NCI-H1694 (cell line): ENCODE measurements around the gene SS18L1.

Experiments
- DNase-seq: peaks from one replicate; lab custom pipeline; 2025; lab: John Stamatoyannopoulos, UW

Gene SS18L1

GRCh38 chr20:62195736-62196135, 52.2 kb downstream of the SS18L1 start:
- DNase-seq, result no peak

- no peak for DNase-seq
These were observed 52.7 kb downstream of the SS18L1 start for GRCh38 chr20:62196286-62196685.

- DNase-seq, result no peak
These were observed 53.7 kb downstream of the SS18L1 start for GRCh38 chr20:62197311-62197710.

- DNase-seq, result no peak
These were observed 54.2 kb downstream of the SS18L1 start for GRCh38 chr20:62197801-62198200.

GRCh38 chr20:62198496-62198895, 54.9 kb downstream of the SS18L1 start:
- DNase-seq, result no peak

- DNase-seq, result no peak
These were observed 55.4 kb downstream of the SS18L1 start for GRCh38 chr20:62198931-62199330.

- no peak for DNase-seq
These were observed 57.1 kb downstream of the SS18L1 start for GRCh38 chr20:62200491-62201172.

GRCh38 chr20:62201173-62202082, 57.9 kb downstream of the SS18L1 start:
- peak; percentile 56 for DNase-seq

- no peak for DNase-seq
These were observed 58.5 kb downstream of the SS18L1 start for GRCh38 chr20:62202083-62202395.

GRCh38 chr20:62202676-62203377, 59.3 kb downstream of the SS18L1 start:
- DNase-seq, result no peak

GRCh38 chr20:62203378-62204030, 59.9 kb downstream of the SS18L1 start:
- DNase-seq, result no peak

GRCh38 chr20:62205618-62206387, 62.2 kb downstream of the SS18L1 start:
- DNase-seq, result no peak

- DNase-seq, result no peak
These were observed 62.8 kb downstream of the SS18L1 start for GRCh38 chr20:62206388-62206775.

GRCh38 chr20:62208061-62208794, 64.7 kb downstream of the SS18L1 start:
- no peak for DNase-seq

GRCh38 chr20:62208795-62209755, 65.5 kb downstream of the SS18L1 start:
- DNase-seq, result no peak

GRCh38 chr20:62209850-62210495, 66.4 kb downstream of the SS18L1 start:
- DNase-seq, result no peak

- no peak for DNase-seq
These were observed 66.9 kb downstream of the SS18L1 start for GRCh38 chr20:62210496-62210855.

GRCh38 chr20:62211216-62211615, 67.6 kb downstream of the SS18L1 start:
- DNase-seq, result no peak

- DNase-seq, result no peak
These were observed 68.3 kb downstream of the SS18L1 start for GRCh38 chr20:62211769-62212288.
